Mucosa of stomach (tissue), 1 donor: ENCODE results near the gene RWDD3.

Source experiments
- H3K27me3 ChIP-seq: one replicate; pipeline ENCODE4 v1.7.0; 2013; ENCODE audit warnings: mild to moderate bottlenecking, low read length; ENCODE audit not compliant: control insufficient read depth, insufficient read depth
- H3K36me3 ChIP-seq: one replicate; pipeline ENCODE4 v1.7.0; 2013; ENCODE audit warnings: low read length; ENCODE audit not compliant: control insufficient read depth, insufficient read depth
- H3K4me1 ChIP-seq: one replicate; pipeline ENCODE4 v1.7.0; 2013; ENCODE audit warnings: mild to moderate bottlenecking, low read length; ENCODE audit not compliant: control insufficient read depth, insufficient read depth
- H3K4me3 ChIP-seq: one replicate; pipeline ENCODE4 v1.7.0; 2013; ENCODE audit warnings: low read length
- H3K9ac ChIP-seq: one replicate; pipeline ENCODE4 v1.7.0; 2013; ENCODE audit warnings: mild to moderate bottlenecking, low read length, moderate library complexity
- H3K9me3 ChIP-seq: one replicate; pipeline ENCODE4 v1.7.0; 2013; ENCODE audit warnings: mild to moderate bottlenecking, low read length, moderate library complexity; ENCODE audit not compliant: control insufficient read depth
- donor health status: Pancreatic carcinoma.

The RWDD3 gene

DNA sequence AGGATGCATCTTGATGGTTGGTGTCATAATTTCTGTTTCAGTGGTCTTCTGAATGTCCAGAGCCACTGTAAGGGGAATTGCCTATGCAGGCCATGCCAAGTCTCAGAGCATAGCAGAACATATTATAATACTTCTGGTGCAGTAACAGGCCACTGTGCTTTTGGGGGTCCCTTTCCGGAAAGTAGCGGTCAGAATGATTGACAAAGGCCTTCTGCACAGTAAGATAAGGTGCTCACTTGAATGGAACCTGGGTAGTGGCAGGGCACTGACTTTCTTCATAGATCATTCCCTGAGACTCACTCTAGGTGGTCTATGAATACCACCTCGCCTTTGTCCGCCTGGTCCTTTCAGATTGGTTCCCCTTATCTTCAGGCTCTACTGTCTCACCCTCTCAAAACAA is 28.9 kb downstream of the RWDD3 start:
- Histone ChIP-seq H3K9ac (no peak overlapping the region), H3K4me1 (no peaks in the 10 kb centered on the region), H3K9me3 (no peaks in the 10 kb centered on the region), H3K27me3 (no peaks in the 10 kb centered on the region), H3K36me3 (no peaks in the 10 kb centered on the region), H3K4me3 (no peak overlapping the region)

DNA sequence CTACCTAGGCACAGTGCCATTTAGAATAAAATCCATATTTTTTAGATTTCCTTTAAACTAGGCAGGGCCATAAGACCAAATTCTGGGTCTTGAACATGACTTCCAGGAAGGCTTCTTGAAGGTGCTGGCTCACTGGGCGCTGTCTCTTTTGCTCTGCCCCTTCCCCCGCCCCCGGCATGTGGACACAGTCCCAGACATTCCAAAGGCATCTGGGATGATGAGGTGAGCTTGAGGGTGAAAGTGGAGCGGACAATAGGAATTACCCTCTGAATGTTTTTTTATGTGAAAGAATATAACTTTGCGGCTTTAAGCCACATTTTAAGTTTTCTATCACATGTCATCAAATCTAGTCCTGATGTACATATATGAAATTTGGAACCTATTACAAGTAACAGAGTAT is 29.4 kb downstream of the RWDD3 start:
- no peaks in the 10 kb centered on the region for H3K4me1 ChIP-seq
- no peaks in the 10 kb centered on the region for H3K36me3 ChIP-seq
- H3K4me3 ChIP-seq, result no peak overlapping the region
- H3K27me3 ChIP-seq, result no peaks in the 10 kb centered on the region
- no peak overlapping the region for H3K9ac ChIP-seq
- H3K9me3 ChIP-seq, result no peaks in the 10 kb centered on the region

DNA sequence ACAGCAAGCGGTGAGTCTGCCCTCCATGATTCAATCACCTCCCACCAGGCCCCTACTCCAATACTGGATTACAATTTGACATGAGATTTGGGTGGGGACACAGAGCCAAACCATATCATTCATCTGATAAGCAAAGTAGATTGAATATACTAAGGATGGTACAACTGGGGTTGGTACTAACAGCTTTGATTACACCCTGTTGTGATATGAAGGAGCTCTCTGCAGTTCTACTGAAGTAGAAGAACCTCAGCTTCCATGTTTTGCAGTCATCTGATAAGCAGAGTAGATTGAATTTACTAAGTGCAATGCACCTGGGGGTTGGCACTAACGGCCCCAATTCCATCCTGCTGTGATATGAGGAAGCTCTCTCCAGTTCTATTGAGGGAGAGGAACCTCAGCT is 31.1 kb downstream of the RWDD3 start:
- Histone ChIP-seq H3K4me1 (no peaks in the 10 kb centered on the region), H3K27me3 (no peaks in the 10 kb centered on the region), H3K36me3 (no peaks in the 10 kb centered on the region), H3K4me3 (no peak overlapping the region), H3K9ac (no peak overlapping the region), H3K9me3 (no peaks in the 10 kb centered on the region)

DNA sequence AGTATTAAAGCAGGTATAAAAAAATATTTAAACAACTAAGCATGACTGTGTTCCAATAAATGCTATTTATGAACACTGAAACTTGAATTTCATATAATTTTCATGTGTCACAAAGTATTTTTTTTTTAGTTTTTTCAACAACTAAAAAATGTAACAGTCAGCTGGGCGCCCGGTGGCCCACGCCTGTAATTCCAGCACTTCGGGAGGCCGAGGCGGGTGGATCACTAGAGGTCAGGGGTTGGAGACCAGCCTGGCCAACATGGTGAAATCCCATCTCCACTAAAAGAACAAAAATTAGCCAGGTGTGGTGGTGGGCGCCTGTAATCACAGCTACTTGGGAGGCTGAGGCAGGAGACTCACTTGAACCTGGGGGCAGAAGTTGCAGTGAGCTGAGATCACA is 42.4 kb downstream of the RWDD3 start:
- no peaks in the 10 kb centered on the region for H3K4me1 ChIP-seq
- H3K4me3 ChIP-seq, result no peak overlapping the region
- no peaks in the 10 kb centered on the region for H3K36me3 ChIP-seq
- no peaks in the 10 kb centered on the region for H3K27me3 ChIP-seq
- no peaks in the 10 kb centered on the region for H3K9me3 ChIP-seq
- H3K9ac ChIP-seq, result no peak overlapping the region

DNA sequence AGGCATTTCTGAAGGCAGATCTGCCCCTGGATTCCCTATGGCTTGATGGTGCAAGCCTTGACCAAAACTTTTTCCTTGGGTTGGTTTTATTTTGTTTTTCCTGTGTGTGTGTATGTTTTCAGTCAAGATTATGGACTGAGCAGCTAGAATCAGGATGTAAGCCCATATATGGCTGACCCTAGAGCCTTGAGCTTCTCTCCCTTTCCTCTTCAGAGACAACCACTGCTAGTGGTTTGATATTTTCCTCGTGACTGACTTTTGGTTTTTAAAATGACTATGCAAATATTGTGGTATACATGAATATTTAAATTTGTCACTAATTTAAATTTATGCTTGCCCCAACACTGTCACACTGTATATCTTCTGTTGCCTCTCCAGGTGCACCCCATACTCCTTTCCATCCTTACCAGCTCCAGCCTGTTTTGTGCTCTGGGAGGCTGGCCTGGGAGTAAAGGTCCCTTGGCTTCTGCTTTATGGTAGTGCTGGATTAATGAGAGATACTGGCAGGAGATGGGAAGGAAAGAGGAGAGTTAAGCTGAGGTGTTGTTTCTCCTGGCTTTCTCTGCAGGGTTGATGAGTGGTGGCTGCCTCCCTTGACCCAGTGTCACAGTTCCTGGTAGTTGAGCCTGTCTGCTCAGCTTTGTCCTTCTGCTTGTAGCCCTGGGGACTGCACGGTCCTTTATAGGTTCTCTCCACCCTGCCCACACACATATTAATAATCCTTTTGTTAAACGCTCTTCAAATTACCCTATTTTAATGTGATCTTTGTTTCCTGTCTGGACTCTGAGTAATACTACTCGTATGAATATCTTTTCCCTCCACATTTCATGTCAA is 44.4 kb downstream of the RWDD3 start:
- Histone ChIP-seq H3K27me3 (no peaks in the 10 kb centered on the region), H3K36me3 (no peaks in the 10 kb centered on the region)

DNA sequence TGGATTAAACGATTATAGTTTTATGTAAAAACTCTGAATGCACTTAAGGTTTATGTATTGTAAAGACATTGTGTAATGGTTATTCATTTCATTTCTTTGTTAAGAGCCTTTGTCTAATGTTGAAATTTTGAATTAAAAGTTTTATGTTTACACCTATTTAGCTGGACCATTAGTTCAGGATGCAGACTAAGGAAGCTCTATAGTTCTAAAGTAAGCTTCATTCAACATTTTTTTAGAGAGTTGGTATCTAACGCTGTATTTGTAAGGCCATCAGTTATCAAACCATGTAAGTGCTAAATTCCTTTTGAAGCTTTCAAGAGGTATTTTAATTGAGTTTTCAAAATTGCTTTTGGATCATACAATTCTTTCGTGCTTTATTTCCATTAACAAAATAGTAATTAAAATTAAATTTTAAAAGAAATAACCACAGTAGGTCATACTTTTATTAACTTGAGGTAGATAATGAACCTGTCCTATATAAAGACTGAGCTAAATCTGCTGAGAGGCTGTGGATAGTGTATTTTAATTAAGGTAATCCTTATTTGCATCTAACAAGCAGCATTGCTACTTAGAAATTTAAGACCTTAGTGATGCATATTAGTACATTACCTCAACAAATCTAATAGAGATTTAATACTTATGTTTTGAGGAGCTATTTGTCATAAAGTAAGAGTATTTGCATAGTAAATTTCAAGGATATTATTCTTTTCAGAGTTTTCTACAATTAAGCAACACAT is 47.9 kb downstream of the RWDD3 start:
- no peaks in the 10 kb centered on the region for H3K27me3 ChIP-seq
- H3K4me1 ChIP-seq, result peaks cover 7% of the 10 kb centered on the region
- H3K9ac ChIP-seq, result no peak overlapping the region
- H3K4me3 ChIP-seq, result no peak overlapping the region
- H3K36me3 ChIP-seq, result no peaks in the 10 kb centered on the region
- H3K9me3 ChIP-seq, result no peaks in the 10 kb centered on the region

More for the DNA sequence above, 44.4 kb downstream of the RWDD3 start:
- H3K4me3 ChIP-seq, result no peak overlapping the region
- H3K4me1 ChIP-seq, result no peaks in the 10 kb centered on the region
- H3K9me3 ChIP-seq, result no peaks in the 10 kb centered on the region
- H3K9ac ChIP-seq, result no peak overlapping the region

DNA sequence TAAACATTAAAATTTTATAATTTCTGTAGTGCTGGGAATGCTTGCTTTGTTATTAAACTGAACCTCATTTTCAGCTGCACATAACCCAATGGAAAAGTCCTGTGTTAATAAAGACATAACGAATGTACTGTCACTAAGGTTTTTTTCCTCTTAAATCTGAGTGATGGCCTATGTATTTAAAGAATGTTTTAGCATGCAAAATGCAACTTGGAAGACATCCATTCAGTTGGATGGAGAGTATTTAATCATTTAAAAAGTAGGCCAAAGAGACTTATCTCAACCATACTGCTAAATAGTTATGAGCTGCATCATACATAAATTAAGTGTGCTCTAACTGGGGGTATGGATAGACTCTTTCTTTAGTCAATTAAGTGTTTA is 48.5 kb downstream of the RWDD3 start:
- Histone ChIP-seq H3K4me3 (no peak overlapping the region), H3K9ac (no peak overlapping the region), H3K27me3 (no peaks in the 10 kb centered on the region), H3K36me3 (no peaks in the 10 kb centered on the region), H3K9me3 (no peaks in the 10 kb centered on the region), H3K4me1 (peaks cover 11% of the 10 kb centered on the region)

DNA sequence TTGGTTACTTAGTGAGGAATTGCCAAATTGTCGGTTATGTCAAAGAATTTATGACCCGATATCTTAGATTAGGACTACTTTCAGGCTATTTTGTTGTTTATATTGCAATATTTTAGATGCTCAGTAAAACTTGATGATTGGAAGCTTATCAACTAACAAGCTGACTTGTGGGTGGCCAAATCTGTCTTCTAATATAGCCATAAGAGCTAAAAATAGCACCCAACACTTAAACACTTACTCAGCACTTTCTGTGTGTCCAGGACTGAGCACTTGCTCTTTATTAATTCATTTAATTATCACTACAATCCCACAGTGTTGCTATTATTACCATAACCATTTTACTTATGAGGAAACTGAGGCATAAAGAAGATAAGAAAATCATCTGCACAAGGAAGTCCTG is 50.4 kb downstream of the RWDD3 start:
- no peak overlapping the region for H3K4me3 ChIP-seq
- peaks cover 20% of the 10 kb centered on the region for H3K4me1 ChIP-seq
- H3K27me3 ChIP-seq, result no peaks in the 10 kb centered on the region
- H3K9ac ChIP-seq, result no peak overlapping the region
- H3K36me3 ChIP-seq, result no peaks in the 10 kb centered on the region
- no peaks in the 10 kb centered on the region for H3K9me3 ChIP-seq

DNA sequence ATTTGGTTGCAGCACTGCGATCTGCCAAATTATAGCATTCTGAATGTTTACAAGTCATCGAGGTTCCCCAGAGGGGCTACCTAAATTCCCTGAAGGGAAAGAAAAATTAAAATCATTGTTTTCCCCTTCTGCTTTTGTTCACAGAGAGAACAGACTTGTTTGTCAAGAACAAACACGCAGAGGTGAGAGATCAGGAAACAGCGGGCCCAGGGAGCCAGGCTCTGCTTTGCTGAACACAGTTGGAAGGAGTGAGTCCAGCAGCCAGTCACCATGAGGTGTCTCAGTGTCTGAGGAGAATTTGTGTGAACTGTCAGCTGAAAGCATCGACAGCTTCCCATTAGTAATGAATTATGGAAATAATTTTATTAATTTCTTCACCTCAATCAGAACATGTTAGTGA is 52.5 kb downstream of the RWDD3 start:
- no peak overlapping the region for H3K4me3 ChIP-seq
- no peaks in the 10 kb centered on the region for H3K9me3 ChIP-seq
- no peaks in the 10 kb centered on the region for H3K27me3 ChIP-seq

DNA sequence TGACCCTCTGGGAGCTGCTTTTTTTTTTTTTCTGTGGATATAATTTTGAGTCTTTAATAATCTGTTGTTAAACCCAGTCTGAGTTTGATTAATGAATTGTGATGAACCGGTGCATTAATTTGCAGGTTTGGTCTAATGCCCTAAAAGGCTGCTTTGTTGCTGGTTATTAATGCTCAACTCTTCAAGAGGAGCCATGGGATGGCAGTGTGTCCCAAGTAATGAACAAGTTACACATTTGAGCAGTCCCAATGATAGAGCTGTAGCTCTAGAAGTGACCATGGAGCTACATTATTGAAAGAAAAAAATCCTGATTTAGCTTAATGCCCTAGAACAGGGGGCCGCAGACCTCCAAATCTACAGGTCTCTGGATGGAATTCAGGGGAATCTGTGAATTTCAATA is 53.1 kb downstream of the RWDD3 start:
- peaks cover 20% of the 10 kb centered on the region for H3K4me1 ChIP-seq

More for the DNA sequence above, 52.5 kb downstream of the RWDD3 start:
- Histone ChIP-seq H3K4me1 (peaks cover 20% of the 10 kb centered on the region), H3K36me3 (no peaks in the 10 kb centered on the region), H3K9ac (no peak overlapping the region)

DNA sequence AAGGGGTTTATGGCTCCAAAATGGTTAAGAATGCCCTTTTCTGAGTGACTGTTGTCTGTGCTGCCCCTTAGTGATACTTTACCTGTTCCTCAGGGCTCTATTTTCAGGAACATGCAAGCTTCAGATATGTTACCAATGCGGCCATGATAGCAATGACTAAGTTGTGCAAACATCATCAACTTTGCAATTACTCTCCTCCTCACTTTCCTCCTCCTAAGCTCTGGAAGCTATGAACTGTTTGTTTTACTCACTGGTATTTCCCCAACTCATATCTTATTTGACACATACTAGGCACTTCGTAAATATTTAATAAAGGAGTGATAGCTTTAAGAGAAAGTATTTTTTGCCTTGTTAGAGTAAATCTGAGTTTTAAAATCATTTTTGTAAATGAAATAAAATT is 53.8 kb downstream of the RWDD3 start:
- H3K9me3 ChIP-seq, result no peaks in the 10 kb centered on the region
- H3K4me3 ChIP-seq, result no peak overlapping the region
- H3K4me1 ChIP-seq, result peaks cover 20% of the 10 kb centered on the region
- H3K36me3 ChIP-seq, result no peaks in the 10 kb centered on the region
- H3K9ac ChIP-seq, result no peak overlapping the region
- no peaks in the 10 kb centered on the region for H3K27me3 ChIP-seq

More for the DNA sequence above, 53.1 kb downstream of the RWDD3 start:
- Histone ChIP-seq H3K4me3 (no peak overlapping the region), H3K36me3 (no peaks in the 10 kb centered on the region), H3K27me3 (no peaks in the 10 kb centered on the region), H3K9me3 (no peaks in the 10 kb centered on the region), H3K9ac (no peak overlapping the region)
